CD1c-positive myeloid dendritic cell (primary cell): Measurements from ENCODE around the gene KCNJ2.
A peak's percentile ranks its signal among the peaks of the same experiment; 100 is the strongest.

ENCODE experiments used
- DNase-seq: peaks from one replicate; pipeline ENCODE4 v3.0.0-alpha.2; 2016; ENCODE audit errors: extremely low spot score

KCNJ2 gene

DNA sequence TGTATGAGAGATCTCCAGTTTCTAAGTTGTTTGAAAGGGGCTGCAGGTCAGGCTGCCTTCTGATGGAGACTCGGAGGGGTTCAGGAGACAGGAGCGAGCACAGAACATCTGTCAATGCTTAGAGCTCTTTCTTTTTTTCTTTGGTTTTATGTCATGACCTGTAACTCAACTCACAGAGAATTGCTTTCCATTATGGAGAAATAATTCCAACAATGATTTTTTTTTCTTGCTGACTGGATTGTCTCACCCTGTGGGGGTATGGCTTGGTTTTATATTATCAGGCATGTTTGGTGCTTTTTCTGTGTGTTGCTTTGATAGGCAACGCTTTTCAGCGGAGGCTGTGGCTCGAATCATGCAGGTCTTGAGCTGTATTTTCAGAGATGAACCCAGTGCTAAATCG lies 10.7 kb upstream of the KCNJ2 start:
- DNase-seq: no peak

DNA sequence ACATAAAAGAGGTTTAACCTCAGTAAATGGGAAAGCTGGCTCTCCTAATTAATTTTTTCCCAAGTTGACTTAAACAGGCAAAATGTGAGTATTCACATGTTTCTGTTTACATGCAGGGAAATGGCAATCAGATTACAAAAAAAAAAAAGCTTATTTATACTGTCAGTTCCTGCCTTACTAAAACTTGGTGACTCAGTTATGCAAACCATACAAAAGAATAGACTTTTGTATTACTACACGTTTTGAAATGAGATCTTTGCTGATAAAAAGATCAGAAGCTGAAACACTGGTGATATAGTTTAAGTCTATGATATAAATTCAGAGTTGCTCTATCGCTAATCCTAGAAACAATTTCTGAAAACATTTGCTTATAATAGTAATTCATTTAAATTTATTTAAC lies 9.4 kb upstream of the KCNJ2 start:
- DNase-seq: no peak

- DNase-seq: no peak
Measured at GRCh38 chr17:70161519-70161918, 7.8 kb upstream of the KCNJ2 start.

DNA sequence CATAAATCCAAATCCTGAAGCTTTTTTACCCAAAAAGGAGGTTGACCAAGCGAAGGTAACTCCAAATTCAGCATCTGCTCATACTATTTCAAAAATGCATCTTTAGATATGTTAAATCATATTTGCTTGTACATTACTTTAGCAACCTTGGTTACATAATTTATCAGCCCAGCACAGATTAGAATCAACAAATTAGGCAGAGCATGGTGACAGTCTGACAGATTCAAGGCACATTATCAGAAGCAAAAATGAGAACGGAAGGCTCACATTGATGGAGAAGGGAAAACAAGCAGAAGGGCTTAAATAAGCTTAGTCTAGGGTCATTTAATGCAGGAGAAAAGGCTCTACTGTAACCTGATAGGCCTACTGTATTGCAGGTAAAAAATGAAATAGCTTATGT lies 3.9 kb upstream of the KCNJ2 start:
- no peak for DNase-seq

DNA sequence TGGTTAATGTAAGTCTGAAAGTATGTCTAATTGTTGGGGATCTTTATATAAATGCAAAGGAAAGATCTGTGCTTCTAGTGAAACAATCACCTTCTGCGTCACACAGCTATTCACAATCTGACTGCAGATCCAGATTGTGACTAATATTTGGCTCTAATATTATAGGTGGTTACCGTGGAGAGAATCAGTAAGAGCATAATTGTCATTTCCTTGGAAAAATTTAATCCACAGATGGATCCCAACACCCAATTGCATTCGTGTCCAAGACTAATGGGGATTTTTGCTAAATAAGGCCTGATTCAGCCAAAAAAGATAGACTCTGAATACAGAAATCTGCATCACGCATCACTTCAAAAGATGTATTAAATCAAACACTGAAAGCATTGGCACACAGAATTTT lies 2.7 kb upstream of the KCNJ2 start:
- DNase-seq: no peak

DNA sequence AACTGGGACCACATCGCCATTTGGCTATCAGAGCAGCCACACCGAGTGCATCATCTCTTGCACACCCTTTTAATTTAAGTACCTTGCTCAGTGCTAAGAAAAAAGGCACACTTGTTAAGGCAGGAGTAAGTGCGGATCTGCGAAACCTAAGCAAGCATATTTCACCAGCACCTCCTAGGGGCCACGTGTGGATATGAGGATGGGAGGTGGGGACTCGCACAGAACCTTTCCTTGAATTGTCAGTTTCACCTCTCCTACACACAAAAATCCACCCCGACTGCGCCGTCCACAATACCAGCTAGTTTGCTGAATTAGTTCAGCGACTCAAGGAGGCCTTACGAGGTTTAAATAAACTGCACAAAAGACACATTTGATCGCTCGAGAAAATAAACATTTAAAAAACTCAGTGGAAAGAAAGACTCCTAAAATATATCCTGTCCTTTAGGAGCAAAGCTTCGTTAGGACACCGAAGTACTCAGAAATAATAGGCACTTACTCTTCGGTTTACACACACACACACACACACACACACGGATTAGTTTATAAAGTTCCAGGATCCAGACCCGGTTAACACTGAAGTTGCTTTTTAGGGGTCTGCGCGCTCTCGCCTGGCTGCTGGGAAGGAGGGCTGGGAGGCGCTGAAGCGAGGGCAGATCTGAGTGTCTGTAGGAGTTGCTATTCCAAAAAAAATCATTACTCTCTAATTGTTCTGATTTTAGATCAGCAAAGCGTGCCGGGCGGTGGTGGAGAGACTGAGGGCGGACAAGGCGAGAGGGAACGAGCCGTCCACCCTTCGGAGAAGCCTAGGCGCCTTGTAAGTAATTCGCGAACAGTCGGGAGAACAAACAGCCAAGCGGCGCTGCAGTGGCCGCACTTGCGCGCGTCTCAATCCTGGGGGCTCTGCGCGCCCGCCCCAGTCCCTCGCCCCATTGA lies 1.0 kb upstream of the KCNJ2 start:
- peak; percentile 51 for DNase-seq

DNA sequence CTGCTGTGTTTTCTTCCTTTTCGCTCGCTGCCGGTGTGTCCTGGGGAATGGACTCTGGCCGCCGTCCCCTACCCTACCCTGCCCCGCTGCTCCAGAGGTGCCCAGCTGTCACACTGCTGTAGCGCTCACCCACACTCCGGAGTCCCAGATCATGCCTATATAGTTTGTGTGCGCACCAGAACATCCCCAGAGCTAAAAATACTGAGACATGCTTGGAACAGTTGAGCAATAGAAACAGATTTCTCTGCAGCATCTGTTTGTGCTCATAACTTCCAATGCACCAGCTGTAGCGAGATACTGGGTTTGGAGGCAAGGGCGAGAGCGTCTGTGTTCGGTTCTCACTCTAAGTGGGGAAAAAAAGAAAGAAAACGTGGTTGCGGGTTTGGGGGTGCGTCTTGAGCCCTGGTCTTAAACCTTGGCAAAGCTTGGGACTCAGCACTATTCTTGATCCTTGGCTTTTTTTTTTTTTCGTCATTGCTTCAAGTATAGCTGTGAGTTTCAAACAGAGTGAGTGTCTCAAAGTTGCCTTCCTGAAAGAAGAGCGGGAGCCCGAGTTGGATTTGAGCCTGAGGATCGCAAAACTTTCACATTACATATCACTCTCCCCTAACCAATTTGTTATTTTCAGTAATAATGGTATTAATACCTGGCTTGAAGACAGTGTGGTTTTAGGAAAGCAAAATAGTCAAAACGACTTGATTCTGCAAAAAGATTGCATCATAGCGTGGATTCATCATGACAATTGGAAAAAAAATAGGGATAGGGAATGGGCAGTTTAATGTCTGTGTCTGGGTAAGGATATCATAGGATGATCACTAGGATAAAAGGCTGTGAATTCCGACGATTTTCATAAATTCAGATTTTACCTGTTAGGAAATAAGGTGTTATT lies 621 bp downstream of the KCNJ2 start:
- no peak for DNase-seq

- DNase-seq: no peak
Measured at GRCh38 chr17:70171159-70171558, 1.8 kb downstream of the KCNJ2 start.

GRCh38 chr17:70172449-70172848 lies 3.1 kb downstream of the KCNJ2 start:
- no peak for DNase-seq

DNA sequence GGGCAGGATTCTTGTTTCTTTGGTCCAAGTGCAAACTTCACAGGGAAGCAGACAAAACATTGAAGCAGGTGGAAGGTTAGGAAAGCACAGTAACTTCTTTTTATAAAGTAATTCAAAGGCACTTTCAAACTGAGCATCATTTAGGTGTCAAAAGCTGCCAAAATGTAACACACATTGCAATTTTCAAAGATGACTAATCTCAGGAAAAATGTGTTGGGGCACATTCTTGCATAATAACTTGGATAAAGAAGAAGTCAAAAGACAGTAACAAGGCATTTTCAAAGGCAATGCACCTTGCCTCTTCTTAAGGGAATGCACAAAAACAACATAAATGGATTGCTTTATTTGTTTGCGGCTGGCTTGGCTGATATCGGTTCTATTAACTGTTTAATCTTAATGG lies 3.6 kb downstream of the KCNJ2 start:
- DNase-seq: peak; percentile 50

GRCh38 chr17:70173681-70174080 lies 4.3 kb downstream of the KCNJ2 start:
- no peak for DNase-seq

DNA sequence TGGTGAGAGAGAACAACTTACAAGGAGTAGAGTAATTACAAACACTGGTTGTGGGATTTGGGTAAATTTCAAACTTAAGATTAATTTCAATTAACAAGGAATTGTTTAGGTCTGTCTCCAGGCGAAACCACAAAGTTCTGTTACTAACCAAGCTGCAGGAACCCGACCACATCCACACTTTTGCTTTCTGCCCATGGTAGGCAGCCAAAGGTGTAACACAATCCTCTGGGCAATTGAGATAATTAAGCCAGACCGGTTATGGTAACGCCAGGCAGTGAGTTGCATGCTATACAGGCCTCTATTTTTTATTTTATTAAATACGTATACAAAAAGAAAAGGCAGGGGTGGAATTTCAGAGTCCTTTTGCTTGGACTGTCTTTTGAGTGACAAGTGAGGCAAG lies 12.0 kb downstream of the KCNJ2 start:
- no peak for DNase-seq

- DNase-seq: no peak
Measured at GRCh38 chr17:70181866-70182265, 12.5 kb downstream of the KCNJ2 start.

DNA sequence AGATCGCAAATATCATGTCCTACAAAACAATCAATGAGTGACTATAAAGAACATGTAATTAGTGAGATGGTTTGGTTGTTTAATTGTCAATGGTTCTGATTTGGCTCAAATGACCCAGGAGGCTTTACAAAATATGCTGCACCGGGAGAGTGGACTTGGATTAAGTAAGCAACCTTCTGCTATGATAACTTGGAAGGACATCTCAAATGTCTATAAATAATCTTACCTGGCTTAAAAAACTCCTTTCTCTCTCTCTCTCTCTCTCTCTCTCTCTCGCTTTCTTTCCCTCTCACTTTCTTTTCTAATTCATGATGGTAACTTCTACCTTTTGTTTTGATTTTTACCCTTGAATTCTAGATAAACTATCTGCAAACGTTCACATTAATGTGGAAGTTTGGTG lies 14.2 kb downstream of the KCNJ2 start:
- DNase-seq: no peak

DNA sequence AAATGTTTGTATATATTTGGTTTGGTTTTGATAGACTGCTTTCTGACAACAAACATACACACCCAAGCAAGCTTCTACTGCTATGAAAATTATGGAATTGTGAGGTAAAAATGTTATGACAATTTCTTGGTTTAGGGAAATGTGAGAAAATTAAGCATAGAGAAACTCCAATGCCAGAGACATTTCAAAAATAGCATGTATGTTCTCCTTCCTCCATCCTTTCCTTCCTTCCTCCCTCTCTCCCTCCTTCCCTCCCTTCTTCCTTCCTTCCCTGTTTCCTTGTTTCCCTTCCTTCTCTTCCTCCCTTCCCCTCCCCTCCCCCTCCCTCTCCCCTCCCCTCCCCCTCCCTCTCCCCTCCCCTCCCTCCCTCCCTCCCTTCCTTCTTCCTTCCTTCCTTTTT lies 14.9 kb downstream of the KCNJ2 start:
- DNase-seq: no peak

- no peak for DNase-seq
Measured at GRCh38 chr17:70184770-70185169, 15.4 kb downstream of the KCNJ2 start.

- no peak for DNase-seq
Measured at GRCh38 chr17:70185285-70185684, 16.0 kb downstream of the KCNJ2 start.

DNA sequence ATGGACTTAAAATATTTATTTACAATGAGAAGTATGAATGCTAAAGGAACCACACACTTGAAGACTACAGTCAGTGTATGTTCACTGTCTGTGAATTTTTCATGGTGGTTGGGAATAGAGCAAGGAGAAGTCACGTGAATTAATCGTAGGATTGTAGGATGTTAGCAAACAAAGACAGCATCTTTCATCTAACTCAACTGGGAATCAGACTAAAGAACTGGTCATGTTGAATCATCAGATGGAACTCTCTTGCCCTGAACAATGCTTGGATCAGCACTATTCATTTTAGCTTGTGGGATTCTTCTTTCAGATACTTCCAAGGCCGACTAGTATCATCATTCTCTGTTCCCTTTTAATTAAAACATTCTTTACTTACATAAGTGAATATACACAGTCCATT lies 18.1 kb downstream of the KCNJ2 start:
- no peak for DNase-seq

GRCh38 chr17:70190959-70191805 lies 21.9 kb downstream of the KCNJ2 start:
- DNase-seq: no peak

- DNase-seq: no peak
Measured at GRCh38 chr17:70195091-70195490, 25.8 kb downstream of the KCNJ2 start.

DNA sequence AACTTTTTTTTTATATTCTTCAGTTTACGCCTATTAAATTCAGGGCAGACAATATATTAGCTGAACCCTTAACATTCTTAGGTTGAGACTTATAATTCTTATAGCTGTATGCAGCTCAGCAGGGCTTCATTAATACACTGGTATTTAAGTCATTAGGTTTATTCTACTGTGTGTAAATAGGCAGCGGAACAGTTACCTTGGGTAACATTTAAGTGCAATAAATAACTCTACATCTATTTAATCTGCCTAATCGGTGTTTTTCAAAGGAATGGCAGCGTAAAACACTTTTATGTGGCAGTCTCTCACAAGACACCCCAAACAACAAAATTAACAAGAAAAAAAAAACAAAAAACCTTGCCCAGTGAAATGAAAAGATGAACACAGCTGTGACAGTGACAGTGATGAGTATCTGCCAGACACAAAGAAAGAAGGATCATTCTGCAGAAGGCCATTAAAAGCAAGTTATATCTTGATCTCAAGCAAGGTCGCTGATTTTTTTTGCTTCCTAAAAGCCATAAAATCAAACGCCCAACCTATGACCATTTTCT lies 32.6 kb downstream of the KCNJ2 start:
- DNase-seq: no peak

GRCh38 chr17:70202840-70203239 lies 33.5 kb downstream of the KCNJ2 start:
- DNase-seq: no peak
